Measurements from ENCODE around the gene AJM1. TPM values are rescaled to one million over a fixed set of nuclear protein-coding genes. Genes with fewer than 3 reads are reported as not detected.

AJM1 gene
- total RNA-seq, 1 experiment from 2014 or later = 7.1 TPM

DNA sequence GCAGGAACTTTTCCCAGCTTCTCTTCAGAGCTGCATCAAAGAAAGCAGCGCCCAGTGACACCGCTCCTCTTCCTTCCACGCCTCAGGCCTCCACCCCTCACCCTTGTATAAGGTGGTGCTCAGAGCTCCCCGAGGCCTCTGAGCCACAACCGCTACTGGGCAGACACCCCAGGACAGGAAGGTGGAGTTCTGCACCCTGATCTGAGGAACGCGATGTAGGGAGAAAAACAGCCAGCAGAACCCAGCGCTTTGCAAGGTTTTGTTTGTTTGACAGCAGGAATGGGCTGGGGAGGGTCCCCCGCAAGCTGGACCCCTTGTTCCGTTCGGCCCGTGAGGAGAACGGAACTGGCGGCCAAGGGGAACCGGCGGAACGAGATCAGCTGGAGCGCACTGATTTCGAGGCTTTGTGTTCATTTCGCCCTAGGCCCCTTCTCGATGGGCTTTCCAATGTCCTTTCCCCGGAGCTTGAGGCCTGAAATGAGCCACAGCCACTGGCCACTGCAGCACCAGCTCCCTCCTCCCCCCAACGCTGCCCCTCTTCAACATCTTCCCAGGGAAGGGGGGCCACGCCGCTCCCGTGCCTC lies 19.7 kb downstream of the AJM1 start:
- Histone ChIP-seq H3K79me2 (ENCODE audit: insufficient read depth, low read length) (peaks cover 31% of the 10 kb centered on the region), H3K9me2 (ENCODE audit: insufficient read depth) (no peaks in the 10 kb centered on the region), H3K36me3 (ENCODE audit: control insufficient read depth in 1 of 2, insufficient read depth in 2 of 2, low read length in 2 of 2) (peaks cover 23 to 25% of the 10 kb centered on the region in 2 experiments; a peak in 3 of 4 replicates), H3K4me2 (ENCODE audit: low read length) (no peak overlapping the region), H4K20me1 (ENCODE audit: insufficient read depth) (no peaks in the 10 kb centered on the region), H2AFZ (ENCODE audit: low read depth, low read length, poor library complexity, severe bottlenecking) (no peak overlapping the region), H3K27ac (ENCODE audit: low read depth, low read length) (no peak overlapping the region), H3K9ac (ENCODE audit: low read length) (no peak overlapping the region), H3K4me1 (ENCODE audit: control insufficient read depth in 1 of 2, insufficient read depth in 2 of 2, low read length in 2 of 2) (peaks cover 6 to 21% of the 10 kb centered on the region in 2 experiments; a peak in 3 of 4 replicates), H3K4me3 (replicated peaks in 1 of 2; ENCODE audit: low read depth in 1 of 2, low read length in 2 of 2) (no peak overlapping the region), H3K9me3 (ENCODE audit: control insufficient read depth in 1 of 2, insufficient read depth in 1 of 2, low read depth in 1 of 2, low read length in 2 of 2) (no peaks in the 10 kb centered on the region), H3K27me3 (ENCODE audit: insufficient read depth, low read length) (no peaks in the 10 kb centered on the region)
- intact Hi-C loops (cut with micrococcal nuclease) = no loop called here
- BruUV-seq (replicated peaks) = no TSS peak
- ChIA-PET RAD21 (ENCODE audit: low non-redundant PET in 1 of 2, low total read pairs in 2 of 2, uncharacterized antibody in 2 of 2, unreplicated experiment in 2 of 2) (no interaction called here), CTCF (no interaction called here), POLR2A (no interaction called here)
- no peak for DNase-seq (ENCODE audit: low read depth, low spot score)
- no peak for ATAC-seq
- TF ChIP-seq CBX3 (IDR thresholded peaks at IDR 0.05; ENCODE audit: low read depth) (no peak), SP1 (IDR thresholded peaks at IDR 0.05; ENCODE audit: low read depth) (no peak), EZH2phosphoT487 (IDR thresholded peaks at IDR 0.05; ENCODE audit: borderline replicate concordance) (no peak), ELF1 (IDR thresholded peaks at IDR 0.05; ENCODE audit: borderline replicate concordance, low read depth) (no peak), JUND (IDR thresholded peaks at IDR 0.05) (no peak), CTCF (IDR thresholded peaks at IDR 0.05 in 2 of 3, conservative IDR thresholded peaks at IDR 0.05 in 1 of 3; ENCODE audit: borderline replicate concordance in 1 of 3, insufficient read depth in 1 of 3, low read depth in 2 of 3, low read length in 2 of 3) (no peak), CEBPB (IDR thresholded peaks at IDR 0.05; ENCODE audit: low read depth) (no peak), MAX (IDR thresholded peaks at IDR 0.05) (no peak), ZBTB33 (IDR thresholded peaks at IDR 0.05; ENCODE audit: extremely low read depth, insufficient replicate concordance, low read length) (no peak), FOSL1 (IDR thresholded peaks at IDR 0.05; ENCODE audit: low read depth) (no peak), RAD21 (IDR thresholded peaks at IDR 0.05; ENCODE audit: low read depth) (no peak), TCF7L2 (IDR thresholded peaks at IDR 0.05; ENCODE audit: borderline replicate concordance, extremely low read depth, insufficient read depth, insufficient read length) (no peak), POLR2AphosphoS5 (IDR thresholded peaks at IDR 0.05; ENCODE audit: low read depth, low read length) (no peak)
- TF ChIP-seq, protein P1, sequence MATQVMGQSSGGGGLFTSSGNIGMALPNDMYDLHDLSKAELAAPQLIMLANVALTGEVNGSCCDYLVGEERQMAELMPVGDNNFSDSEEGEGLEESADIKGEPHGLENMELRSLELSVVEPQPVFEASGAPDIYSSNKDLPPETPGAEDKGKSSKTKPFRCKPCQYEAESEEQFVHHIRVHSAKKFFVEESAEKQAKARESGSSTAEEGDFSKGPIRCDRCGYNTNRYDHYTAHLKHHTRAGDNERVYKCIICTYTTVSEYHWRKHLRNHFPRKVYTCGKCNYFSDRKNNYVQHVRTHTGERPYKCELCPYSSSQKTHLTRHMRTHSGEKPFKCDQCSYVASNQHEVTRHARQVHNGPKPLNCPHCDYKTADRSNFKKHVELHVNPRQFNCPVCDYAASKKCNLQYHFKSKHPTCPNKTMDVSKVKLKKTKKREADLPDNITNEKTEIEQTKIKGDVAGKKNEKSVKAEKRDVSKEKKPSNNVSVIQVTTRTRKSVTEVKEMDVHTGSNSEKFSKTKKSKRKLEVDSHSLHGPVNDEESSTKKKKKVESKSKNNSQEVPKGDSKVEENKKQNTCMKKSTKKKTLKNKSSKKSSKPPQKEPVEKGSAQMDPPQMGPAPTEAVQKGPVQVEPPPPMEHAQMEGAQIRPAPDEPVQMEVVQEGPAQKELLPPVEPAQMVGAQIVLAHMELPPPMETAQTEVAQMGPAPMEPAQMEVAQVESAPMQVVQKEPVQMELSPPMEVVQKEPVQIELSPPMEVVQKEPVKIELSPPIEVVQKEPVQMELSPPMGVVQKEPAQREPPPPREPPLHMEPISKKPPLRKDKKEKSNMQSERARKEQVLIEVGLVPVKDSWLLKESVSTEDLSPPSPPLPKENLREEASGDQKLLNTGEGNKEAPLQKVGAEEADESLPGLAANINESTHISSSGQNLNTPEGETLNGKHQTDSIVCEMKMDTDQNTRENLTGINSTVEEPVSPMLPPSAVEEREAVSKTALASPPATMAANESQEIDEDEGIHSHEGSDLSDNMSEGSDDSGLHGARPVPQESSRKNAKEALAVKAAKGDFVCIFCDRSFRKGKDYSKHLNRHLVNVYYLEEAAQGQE (IDR thresholded peaks at IDR 0.05; ENCODE audit: low read depth) = no peak
